GM03348 (cell line): Measurements from ENCODE around the gene DSE.

Experiments used
- DNase-seq: peaks from one replicate; pipeline ENCODE4 v3.0.0; 2012; ENCODE audit warnings: low spot score

Gene DSE

DNA sequence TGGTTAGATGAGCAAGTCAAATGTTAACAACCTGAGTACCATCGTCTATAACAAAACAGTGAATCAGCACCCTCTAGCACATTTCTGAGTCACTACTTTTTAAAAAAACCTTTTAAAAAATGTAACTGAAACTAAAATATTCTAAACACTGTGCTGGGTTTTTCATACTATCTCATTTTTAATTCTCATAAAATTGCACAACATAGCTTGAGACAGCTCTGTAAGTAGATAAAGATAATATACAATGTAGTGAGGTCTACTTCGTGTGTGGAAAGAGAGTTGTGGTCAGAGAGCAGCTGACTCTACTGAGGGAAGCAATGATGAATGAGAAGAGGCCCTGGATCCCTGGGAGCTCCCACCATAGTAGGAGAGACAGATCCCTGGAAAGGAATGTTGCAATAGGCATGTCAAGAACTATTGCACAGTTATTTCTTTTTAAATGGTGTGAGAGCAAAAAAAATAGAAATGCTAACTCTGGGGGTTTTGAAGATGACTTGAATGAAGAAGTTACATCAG lies 76.8 kb downstream of the DSE start:
- peak; percentile 86 for DNase-seq

DNA sequence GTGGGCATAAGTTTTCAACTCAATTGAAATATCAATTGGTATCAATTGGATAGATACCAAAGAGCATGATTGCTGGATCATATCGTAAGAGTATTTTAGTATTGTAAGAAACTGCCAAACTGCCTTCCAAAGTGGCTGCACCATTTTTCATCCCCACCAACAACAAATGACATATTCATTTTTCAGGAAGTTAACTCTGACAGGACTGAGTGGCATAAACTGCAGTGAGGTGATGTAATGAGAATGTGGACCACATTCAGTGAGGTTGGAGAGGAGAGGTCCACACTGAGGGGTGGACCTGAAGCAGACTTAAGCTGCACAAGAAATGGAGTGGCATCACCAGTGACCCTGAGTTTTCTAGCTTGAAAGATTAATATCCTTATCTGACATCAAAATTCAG lies 78.8 kb downstream of the DSE start:
- no peak for DNase-seq

DNA sequence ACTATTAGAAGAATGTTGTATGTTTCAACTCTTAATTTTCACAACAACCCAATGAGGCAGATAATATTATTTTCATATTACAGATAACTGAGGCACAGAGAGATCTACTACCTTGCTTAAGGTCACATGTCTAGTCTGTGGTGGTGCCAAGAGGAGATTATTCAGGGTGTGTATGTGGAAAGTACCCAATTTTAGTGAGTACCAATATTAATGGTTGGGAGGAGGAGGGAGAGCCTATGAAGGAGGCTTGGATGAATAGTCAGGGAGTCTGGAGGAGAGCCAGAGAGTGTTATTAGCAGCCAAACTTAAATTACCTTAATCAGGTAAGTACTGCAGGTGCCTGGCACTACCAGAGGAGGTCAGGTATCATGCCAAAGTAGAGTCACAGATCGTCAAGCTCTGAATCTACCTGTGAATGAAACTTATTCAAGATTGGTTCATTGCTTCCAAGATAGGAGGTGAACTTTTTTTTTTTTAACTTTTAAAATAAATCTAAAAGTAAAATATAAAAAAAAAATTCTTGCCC lies 79.5 kb downstream of the DSE start:
- DNase-seq, result no peak

DNA sequence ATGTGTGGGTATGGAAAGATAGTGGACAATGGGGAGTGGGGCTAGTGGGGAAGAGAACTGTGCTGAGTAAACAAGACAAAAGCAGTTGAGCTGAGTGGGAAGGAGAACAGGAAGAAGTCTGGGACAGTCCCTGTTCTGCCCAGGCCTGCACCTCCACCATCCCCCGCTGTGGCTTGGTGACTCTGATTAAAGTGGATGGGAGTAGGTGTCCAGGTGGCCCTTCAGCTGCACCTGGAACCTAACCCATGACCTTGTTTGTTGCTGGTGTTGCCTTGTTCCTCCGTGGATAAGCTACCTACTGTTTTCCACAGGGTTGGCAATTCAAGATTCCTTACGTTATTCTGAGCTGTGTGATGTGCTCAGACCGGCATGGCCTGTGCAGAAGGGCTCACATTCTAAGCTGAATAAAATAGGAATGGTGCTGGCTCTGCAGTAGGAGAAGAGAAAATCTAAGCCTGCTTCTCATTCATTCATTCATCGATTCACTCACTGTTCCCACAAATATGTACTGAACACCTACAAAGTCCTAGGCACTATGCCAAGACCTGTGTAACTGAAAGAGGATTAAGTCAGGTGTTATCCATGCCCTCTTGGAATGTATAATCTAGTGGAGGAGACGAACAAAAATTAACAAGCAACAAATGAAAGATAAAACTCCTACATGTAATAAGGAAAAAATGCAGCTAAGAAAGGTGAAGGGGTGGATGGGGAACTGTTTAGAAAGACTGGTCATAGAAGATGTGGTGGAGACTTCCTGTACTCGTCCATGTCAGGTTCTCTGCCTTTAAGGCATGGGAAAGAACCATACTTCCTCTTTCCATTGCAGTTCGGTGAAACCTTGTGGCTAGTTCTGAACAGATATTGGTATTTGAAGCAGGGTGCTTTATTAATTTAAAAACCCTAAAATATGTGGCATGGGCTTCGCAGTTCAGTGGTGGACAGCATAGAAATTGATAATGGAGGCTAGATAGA lies 80.3 kb downstream of the DSE start:
- no peak for DNase-seq

DNA sequence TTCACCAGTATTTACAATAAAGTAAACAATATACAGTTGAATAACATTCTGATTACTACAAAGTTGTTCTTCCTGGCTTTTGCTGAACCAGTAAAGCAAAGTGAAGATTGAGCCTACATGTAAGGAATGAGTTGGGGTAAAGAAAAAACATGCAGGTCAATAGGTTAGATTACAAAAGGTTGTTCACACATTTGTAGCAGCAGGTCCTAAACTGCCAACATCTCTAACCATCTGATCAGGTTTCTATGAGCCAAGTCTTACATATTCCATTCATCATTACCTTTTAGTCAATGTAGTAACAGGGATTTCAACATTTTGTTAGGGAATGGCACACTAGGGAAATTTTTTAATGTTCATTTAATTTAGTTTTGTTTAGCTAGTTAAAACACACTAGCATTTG lies 81.2 kb downstream of the DSE start:
- DNase-seq, result no peak

DNA sequence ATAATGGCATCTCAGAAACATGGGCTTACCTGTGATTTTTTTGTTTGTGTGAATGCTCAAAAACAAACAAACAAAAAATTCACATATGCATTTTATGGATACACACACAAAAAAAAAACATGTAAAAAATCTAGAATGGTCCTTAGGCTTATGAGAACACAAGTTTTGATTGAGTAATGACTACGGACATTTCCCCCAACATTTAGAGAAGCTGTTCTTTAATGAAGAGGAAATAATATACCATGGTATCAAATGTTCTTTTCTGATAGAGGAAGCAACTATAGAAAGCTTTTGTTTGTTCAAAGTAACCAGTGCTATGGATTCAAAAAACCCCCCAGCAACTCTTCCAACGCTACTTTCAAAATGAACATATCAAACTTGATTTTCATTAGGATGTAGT lies 81.8 kb downstream of the DSE start:
- DNase-seq, result no peak

DNA sequence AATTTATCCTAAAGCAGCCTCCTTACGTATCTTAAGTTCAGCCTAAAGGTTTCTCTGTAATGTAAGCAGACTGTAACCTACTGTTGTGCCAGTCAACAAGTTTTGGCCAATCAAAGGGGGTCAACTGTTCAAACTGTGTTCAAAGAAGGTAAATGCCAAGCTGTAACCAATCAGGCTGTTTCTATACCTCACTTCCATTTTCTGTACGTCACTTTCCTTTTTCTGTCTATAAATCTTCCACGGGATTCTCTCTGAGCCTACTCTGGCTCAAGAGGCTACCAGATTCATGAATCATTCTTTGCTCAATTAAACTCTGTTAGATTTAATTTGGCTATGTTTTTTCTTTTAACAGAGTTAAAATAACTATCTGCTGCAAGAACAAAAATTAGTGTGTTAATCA lies 85.4 kb downstream of the DSE start:
- DNase-seq, result no peak

DNA sequence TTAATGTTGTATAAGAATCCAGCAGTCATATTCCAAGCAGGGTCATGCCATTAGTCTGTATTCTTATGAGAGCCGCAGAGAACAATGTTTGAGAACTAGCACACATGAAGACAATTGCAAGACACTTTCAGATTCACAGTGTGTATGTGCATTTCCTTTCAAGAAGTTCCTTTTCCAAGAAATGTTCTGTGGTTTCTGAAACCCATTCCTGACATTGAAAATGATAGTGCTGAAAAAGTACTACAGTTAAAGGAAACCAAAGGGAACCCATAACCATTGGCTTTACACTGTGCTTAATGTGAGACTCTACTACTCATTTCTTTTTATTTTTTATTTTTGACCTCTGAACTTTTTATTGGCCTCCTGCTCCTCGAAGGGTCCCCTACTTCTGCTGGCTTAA lies 86.2 kb downstream of the DSE start:
- no peak for DNase-seq

DNA sequence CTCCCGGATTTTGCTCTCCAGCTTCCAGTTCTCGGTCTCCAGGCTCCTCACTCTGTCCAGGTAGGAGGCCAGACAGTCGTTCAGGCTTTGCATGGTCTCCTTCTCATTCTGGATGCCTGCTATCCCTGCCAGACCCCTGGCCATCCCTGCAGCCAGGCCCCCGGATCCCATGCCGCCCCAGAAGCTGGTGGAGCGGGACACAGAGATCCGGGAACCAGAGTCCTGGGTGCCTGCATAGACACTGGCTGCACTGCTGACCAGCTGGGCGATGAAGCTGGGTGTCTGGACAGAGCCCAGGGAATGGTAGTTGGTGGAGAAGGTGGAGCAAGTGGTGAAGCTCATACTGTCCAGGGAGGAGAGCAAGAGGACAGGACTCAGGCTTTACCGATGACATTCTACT lies 87.5 kb downstream of the DSE start:
- no peak for DNase-seq

DNA sequence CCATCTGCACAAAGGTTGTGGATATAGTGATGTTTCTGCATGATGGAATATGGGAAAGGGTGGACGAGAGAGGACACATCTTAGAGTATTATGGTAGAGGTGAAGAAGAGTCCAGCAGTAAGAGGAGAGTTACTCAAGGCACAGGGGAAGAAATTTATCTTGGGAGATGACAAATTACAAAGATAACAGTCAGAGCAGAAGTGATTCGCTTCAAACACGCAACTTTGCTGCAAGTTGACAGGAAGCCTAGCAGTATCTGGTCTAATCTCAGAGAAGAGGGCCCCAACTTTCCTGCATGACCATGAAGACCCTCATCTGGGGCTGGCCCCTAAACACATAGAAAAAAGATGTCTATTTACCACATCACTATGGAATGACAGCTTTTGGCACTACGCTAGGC lies 89.2 kb downstream of the DSE start:
- no peak for DNase-seq

DNA sequence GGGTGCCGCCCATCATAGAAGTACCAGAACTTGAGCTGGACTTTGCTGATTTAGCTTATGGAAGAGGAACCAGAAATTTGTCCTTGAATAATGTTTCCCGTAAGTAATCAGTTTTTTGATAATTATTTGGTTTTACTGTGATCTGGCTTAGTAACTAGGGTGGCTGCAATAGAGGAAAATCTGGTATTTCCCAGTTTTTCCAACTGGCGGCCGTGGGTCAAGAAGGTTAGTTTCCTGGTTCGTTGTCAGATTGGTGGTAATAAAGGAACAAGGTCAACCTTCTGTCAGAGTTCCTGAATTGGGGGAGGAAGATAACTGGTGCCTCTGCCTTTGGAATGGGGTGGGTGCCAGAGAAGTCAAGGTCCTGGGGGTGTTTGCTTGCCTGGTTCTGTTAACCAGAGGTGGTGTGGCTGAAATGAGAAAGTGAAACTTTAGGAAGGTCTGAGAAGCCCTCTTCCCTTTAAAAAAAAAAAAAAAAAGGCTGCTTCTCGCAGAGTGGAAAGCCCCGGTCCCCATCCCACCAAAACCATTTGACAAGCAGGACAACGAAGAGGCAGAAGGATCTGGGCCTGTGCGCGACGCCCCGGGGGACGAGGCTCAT lies 90.7 kb downstream of the DSE start, which contains the start of gene CALHM6:
CALHM6 (plus strand) TSS at position 45 of the 601 bp plus-strand sequence; CDS start at position 600, 555 bp downstream.
- no peak for DNase-seq

DNA sequence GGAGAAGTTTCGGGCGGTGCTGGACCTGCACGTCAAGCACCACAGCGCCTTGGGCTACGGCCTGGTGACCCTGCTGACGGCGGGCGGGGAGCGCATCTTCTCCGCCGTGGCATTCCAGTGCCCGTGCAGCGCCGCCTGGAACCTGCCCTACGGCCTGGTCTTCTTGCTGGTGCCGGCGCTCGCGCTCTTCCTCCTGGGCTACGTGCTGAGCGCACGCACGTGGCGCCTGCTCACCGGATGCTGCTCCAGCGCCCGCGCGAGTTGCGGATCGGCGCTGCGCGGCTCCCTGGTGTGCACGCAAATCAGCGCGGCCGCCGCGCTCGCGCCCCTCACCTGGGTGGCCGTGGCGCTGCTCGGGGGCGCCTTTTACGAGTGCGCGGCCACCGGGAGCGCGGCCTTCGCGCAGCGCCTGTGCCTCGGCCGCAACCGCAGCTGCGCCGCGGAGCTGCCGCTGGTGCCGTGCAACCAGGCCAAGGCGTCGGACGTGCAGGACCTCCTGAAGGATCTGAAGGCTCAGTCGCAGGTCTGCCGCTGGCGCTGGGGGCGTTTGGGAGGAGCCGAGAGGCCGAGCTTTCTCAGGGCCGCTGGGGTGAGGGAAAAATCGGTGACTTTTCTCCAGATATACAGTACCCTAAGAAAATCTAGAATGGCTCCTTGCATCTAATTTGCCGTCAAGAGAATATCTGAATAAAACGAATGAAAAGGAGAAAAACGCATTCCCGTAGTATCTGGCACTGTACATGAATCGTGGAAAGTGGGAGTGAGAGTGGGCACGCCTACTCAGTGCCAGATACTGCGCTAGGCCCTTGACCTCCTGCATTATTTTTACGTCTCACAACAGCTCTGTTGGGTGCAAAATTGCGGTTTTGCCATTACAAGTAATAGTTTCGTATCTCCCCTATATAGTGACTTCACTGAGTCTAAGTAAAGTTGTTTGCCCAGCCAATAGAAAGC lies 91.5 kb downstream of the DSE start:
- peak; percentile 66 for DNase-seq

DNA sequence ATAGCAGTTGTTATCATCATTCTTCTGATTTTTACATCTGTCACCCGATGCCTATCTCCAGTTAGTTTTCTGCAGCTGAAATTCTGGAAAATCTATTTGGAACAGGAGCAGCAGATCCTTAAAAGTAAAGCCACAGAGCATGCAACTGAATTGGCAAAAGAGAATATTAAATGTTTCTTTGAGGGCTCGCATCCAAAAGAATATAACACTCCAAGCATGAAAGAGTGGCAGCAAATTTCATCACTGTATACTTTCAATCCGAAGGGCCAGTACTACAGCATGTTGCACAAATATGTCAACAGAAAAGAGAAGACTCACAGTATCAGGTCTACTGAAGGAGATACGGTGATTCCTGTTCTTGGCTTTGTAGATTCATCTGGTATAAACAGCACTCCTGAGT lies 92.6 kb downstream of the DSE start:
- DNase-seq, result no peak

DNA sequence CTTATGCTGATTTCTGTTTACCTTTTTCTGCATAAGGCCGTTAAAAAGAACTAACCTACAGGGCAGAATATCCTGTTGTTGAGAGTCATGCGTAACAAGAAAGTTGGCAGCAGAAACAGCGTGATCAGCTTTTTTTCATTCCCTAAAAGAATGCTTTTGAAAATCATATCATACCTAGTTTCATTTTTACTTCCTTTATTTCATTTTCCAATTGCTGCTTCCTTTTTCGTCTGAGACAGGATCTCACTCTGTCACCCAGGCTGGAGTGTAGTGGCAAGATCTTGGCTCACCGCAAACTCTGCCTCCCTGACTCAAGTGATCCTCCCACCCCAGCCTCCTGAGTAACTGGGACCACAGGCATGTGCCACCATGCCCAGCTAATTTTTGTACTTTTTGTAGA lies 94.5 kb downstream of the DSE start:
- DNase-seq, result no peak

DNA sequence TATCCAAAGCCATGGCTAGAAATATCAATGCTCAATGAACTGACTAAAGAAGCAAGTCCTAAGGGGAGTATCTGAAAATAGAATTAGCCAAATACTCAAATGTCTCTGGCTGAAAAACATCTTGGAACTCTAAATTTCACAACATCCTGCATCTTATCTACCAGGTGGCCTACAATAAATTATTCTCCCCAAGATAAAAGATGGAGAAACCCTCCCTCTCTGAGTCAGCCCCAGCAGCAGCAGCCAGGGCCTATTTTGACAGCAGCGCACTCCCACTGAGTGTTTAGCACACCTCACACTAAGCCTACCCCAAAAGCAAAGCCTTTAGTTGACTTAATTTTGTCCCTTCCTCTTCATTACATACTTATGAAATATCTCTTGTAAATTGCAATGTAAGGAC lies 96.3 kb downstream of the DSE start:
- DNase-seq, result no peak

DNA sequence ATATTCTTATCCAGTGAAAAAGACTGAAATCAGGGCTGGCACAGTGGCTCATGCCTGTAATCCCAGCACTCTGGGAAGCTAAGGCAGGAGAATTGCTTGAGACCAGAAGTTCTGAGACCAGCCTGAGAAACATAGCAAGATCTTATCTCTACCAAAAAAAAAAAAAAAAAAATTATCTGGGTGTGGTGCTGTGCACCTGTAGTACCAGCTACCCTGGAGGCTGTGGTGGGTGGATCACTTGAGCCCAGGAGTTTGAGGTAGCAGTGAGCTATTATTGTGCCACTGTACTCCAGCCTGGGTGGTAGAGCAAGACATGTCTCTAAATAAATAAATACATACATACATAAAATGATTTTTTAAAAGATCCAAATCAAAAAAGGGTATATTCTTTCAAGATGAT lies 96.8 kb downstream of the DSE start:
- no peak for DNase-seq

DNA sequence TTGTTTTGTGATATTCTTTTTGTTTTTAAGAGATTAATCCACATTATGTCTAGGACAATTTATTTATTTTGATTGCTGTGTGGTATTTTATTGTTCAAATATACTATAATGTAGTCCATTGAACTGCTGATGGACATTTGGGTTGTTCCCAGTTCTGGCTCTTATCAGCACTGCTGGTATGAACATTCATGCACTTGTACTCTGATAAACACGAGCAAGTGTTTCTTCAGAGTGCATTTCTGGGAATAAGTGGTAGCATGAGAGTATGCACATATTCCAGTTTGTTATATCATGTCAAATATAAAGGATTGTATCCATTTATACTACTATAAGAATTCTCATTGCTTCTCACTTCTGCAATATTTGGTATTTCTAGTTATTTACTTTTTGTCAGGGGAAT lies 97.5 kb downstream of the DSE start:
- DNase-seq, result no peak

DNA sequence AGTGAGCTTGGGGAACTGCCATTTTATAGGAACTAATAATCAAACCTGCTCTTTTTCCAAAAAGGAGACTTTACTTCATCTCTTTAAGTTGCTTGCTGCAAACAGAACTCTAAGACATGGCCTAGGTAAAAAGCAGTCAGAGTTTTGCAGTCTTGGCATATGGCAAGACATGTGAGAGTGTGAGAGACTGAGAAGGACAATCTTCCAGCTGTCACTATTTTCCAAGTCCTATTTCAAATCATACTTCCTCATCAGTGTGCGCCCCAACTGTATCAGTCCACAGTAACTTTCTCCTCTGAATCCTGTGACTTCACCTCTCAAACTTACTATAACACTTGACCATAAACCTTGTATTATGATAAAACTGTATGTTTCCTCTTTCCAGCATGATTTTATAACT lies 100.8 kb downstream of the DSE start:
- DNase-seq, result no peak

DNA sequence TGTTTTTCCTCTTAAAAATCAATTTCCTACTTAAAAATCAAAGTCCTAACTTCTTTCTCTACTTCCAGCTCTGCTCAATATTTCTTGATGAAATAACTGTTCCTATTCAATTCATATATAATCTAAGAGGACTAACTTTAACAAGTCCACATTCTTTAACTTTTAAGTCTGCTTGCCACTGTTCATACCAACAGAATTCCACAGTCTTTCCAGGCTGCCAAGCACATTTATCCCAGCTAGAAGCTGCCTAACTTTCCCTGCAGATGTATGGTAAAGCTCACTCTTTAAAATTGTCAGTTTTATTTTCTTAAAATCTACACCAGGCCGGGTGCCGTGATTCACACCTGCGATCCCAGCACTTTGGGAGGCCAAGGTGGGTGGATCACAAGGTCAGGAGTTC lies 102.0 kb downstream of the DSE start:
- peak; percentile 22 for DNase-seq

DNA sequence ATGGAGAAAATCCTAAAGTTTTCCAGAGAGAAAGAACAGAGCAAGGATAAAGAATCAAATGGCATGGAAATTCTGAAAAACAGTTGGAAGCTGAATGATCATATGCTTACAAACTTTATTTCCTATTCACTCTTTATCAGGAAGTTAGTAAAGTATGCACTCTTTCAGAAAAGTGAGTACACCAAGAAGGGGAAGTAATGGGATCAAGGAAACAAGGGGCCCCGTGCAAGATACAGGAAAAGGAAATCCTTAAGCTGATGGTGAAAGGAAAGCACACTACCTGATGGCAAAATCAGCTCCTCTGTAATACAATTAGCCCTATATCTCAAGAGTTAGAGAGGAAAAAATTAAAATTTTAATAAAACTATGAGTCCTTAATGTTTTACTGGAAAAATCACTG lies 104.4 kb downstream of the DSE start:
- DNase-seq, result no peak

DNA sequence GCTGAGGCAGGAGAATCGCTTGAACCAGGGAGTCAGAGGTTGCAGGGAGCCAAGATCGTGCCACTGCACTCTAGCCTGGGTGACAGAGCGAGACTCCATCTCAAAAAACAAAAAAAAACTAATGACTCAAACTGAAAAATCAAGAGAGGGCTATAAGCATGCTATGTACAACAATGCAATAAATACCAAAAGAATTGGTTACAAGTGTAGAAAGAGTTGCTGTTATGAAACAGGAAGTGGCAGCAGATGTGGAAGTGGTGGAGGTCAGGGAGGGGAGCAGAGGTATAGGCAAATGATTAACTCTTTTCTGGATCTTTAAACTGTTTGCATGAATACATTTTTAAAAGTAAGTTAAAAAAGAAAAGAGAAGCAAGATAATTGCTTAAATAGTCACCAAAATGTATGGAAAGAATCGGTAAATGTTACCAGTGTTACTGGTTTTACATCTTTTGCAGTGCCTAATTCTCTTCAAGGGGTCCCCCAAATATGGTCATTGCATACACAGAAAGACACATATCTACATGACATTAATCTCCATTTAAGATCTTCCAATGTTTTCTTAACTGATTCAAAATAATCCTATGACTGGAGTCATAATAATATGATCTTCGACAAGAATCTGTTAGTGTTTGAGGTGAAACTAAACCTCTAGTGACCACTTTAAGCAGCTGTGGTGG lies 105.4 kb downstream of the DSE start:
- peak; percentile 43 for DNase-seq
